Stimulated activated CD4-positive, alpha-beta T cell treated with anti-CD3 and anti-CD28 coated beads, Interleukin-4, amount 100 ng/mL, for 24 hours (primary cell): Measurements from ENCODE around the gene NUP43.
"Not testable (repeated sequence)": the region's sequence is repeated elsewhere in the genome, so short reads cannot be mapped to it uniquely, and the experiment has no call there.

Experiments used
- DNase-seq: peaks from one replicate; pipeline ENCODE4 v3.0.0-alpha.2; 2020

Gene NUP43, protein sequence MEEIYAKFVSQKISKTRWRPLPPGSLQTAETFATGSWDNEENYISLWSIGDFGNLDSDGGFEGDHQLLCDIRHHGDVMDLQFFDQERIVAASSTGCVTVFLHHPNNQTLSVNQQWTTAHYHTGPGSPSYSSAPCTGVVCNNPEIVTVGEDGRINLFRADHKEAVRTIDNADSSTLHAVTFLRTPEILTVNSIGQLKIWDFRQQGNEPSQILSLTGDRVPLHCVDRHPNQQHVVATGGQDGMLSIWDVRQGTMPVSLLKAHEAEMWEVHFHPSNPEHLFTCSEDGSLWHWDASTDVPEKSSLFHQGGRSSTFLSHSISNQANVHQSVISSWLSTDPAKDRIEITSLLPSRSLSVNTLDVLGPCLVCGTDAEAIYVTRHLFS

DNA sequence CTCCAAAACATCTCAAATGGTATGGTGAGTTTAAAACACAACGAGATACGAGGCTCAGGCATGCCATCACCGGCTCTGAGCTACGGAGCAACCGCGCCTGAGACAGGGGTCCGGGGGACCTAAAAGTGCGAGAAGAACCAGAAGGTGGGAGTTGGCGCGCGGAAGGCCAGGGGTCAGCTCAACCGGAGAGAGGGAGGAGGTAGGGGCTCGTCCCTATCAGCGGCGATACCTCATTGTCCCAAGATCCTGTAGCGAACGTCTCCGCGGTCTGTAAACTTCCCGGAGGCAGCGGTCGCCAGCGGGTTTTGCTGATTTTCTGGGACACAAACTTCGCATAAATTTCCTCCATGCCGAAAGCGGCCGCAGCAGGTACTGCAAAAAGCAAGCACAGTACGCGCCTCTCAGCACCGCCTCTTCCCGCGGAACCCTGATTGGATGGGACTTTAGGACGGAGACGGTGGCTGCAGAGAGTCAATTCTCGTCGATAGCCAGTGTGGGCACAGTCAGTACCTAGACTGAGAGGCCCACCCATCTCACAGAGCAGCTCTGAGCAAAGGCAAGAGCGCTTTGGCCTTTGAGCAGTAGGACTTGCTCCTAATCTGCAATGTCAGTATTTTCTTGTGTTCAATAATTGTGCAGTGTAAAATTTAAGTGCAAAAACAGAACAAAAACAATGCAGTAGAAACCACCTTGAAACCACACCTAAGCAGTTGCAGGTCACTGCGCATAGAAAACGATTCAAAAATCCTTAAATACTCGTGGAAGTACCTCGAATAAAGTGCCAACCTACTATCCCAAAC is at the start of gene NUP43:
Gene NUP43 (minus strand): TSS at position 383 of the 800 bp plus-strand sequence. CDS start 34 bp downstream, at position 349.
- DNase-seq, result peak; percentile 96

DNA sequence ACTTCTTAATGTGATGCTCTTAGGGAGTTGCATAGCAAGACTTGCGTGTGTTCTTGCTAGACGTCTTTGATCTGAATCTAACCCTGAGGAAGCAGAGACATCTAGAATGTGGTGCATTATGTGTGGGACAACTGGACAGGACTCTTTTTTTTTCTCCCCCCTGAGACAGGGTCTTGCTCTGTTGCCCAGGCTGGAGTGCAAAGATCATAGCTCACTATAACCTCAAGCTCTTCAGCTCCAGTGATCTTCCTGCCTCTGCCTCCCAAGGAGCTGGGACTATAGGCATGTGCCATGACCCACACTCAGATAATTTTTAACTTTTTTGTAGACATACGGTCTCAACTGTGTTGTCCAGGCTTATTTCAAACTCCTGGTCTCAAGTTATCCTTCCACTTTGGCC is 37.2 kb upstream of the NUP43 start:
- DNase-seq, result no peak

DNA sequence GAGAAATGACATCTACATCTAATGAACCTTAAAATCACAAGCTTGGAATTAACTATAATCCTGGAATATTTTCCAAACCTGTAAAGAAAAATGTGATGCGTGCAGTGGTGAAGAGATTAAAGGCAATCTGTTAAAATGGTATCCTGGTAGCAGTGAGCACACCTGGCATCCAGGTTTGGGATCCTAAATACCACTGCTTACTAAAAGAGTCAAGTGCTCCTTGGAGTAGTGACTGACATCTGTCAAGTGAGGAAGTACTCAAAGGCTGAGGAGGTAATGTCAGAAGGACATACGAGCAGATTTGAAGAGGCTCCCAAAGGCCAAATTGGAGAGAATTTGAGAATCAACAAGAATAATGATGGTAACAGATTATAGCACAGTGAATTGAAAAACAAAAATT is 36.0 kb upstream of the NUP43 start:
- no peak for DNase-seq

DNA sequence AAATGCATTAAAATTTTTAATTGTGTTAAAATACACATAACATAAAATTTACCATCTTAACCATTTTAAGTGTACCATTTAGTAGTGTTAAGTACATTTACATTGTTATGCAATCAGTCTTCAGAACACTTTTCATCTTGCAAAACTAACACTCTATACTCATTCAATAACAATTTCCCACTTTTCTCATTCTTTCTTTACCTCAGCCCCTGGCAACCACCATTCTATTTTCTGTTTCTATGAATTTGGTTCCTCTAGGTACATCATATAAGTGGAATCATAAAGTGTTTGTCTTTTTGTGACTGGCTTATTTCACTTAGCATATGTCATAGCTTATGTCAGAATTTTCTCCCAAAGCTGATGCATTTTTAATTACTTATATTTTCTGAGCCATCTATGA is 35.4 kb upstream of the NUP43 start:
- DNase-seq, result no peak

DNA sequence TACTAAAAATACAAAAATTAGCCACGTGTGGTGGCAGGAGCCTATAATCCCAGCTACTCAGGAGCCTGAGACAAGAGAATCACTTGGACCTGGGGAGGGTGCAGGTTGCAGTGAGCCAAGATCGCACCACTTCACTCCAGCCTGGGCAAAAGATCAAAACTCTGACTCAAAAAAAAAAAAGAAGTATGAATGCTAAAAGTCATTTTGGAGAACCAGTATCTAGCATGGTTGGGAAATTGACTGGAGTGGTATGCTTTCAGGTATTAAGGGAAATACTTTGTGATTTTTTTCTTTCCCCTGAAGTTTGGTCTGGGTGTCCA is 33.3 kb upstream of the NUP43 start:
- no peak for DNase-seq

DNA sequence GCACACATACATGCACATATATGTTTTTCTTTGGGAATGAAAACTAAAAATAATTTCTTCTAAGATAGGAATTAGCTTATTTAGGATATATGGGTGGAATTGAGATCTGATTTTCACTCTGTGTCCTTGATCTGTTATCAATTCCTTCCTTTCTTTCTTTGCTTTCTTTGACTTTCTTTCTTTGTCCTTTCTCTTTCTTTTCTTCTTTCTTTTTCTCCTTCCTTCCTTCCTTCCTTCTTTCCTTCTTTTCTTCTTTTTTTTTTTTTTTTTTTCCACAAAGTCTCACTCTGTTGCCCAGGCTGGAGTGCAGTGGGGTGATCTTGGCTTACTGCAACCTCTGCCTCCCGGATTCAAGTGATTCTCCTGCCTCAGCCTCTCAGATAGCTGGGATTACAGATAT is 31.3 kb upstream of the NUP43 start:
- no peak for DNase-seq

DNA sequence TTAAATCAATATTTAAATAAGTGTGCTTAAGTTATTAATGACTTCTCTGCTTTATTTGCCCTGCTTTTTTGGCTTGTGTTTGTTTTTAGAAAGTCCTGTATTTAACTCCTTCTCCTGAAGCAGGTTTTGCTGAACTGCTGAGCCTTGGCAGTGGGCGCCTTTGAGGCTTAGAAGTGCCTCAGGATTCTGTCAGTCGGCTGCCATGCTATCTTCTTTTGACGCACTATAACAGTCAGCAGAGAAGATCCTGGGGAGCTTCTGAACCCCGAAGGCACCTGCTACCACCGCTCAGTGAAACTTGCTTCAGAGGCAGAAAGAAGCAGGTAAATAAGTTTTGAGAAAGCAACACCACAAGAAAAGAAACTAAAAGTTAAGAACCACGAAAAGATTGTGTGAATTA is 25.6 kb upstream of the NUP43 start:
- no peak for DNase-seq

DNA sequence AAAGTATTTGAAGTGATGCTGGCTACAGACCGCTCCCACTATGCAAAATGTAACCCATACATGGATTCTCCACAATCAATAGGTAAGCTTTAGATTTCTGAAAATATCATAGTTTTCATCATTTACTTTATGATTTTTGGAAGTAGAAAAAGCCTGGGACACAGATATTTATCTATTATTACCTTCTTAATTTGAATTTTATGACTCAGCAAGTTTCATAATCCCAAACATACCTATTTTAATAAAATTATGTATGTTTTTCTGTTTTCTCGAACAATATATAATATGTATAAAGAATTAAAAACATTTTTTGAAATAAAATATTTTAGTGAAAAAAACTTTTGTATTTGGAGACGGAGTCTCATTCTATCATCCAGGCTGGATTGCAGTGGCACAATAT is 24.9 kb upstream of the NUP43 start:
- no peak for DNase-seq

DNA sequence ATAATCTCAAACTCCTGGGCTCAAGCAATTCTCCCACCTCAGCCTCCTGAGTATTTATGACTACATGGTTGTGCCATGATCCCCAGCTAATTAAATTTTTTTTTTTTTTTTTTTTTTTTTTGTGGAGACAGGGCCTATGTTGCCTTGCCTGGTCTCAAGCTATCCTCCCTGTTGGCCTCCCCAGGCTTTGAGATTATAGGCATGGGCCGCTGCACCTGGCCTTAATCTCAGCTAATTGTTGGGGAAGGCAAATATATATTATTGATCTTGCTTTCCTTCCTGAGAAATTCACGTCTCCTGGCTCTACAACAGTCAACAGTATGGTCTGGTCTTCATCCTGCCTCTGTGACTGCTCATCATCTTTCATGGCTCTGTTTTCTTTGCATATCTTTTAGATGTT is 23.3 kb upstream of the NUP43 start:
- DNase-seq, result no peak

DNA sequence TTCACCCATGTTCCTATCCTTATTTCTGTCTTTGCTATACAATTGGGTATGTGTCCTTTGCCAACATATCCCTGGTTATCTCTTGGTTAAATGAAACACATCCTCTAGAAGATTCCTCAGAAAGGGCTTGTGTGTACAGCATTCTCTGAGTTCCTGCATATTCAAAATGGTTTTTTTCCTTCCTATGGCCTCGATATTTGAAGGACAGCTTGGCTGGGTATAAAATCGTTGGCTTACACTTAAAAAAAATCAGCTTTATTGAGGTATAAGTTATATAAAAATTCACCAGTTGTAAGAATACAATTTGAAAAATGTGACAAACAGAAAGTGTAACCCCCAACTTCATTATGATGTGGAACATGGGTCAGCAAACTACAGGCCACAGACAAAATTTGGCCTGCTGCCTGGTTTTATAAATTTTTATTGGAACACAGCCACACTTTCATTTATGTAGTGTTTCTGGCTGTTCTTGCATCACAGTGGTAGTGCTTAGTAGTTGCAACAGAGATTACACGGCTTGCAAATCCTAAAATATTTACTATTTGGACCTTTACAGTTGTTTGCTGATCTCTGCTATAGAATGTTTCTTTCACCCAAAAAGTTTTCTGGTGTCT is 19.9 kb upstream of the NUP43 start:
- no peak for DNase-seq

DNA sequence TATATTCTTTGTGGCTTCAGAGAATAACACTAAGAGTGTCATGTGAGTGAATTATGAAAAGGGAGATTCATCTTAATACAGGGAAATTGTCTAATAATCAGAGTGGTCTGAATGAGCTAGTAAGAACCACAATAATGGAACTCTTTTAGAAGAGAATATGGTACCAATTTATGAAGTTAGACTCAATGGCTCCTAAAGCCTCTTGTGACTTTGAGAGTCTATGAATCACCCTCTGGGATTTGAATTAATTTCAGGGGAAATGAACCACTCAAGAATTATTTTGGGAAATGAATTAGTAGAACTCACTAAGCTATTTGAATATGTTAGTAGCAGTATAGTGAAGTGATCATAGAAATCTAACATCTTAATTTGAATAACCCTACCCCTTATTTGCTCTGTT is 17.5 kb upstream of the NUP43 start:
- DNase-seq, result no peak

DNA sequence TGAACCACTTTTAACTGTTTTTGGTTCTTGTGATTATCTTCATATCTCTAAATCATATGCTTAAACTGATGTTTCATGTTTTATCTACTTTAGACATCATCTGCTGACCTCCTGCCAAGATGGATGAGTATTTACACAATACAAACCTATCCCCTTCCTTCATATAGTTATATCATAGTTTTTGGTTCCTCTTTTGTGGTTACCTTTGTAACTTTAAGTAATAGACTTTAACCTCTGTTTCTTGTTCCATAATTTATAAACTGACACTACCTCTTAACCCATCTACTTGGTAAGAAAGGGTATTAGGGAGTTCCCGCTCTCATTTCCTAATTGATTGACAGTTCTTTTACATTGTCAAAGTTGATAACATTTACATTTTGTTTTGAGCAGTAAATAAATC is 15.1 kb upstream of the NUP43 start:
- DNase-seq, result no peak

DNA sequence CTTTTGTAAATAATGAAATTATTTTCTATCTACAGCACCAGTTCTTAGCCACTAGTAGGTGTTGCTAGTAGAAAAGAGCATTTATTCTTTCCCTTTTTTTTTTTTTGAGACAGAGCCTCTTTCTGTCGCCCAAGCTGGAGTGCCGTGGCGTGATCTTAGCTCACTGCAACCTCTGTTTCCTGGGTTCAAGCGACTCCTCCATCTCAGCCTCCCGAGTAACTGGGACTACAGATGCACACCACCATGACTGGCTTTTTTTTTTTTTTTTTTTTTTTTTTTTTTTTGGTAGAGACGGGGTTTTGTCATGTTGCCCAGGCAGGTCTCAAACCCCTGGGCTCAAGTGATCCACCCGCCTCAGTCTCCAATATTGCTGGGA is 9.9 kb upstream of the NUP43 start:
- no peak for DNase-seq

DNA sequence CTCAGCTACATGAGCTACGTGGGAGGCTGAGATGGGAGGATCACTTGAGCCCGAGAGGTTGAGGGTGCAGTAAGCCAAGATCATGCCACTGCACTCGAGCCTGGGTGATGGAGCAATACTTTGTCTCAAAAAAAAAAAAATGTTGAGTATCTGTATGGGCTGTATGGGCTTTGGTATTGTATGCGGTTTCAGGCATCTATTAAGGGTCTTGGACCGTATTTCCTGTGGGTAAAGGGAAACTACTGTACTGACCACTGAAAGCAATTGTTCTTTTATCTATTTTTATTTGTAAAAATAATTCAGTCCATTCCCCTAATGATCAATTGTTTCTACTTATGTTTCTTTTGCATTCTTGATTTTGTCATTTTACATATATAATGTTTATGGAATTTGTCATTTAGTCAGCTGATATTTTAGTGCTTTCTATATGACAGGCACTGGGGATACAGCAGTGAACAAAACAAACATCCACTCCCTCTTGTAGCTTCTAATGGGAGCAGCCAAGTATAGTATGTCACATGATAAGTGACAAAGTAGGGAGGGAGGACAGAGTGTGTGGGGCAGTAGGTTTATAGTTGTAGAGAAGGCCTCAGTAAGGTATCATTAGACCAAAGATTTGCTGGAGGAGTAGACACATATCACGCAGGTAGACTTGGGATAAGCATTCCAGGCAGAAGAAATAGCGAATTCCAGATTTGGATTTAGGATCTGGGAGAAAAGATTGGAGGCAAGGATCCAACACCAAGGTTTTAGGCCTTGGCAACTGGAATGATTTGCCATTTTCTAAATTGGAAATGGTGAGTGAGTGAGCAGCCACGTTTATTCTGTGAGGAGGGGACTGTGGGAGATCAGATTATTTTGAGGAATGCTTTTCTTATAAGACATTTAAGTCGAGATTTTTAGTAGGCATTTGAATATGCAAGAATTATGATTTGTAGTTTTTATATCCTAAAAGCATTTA is 9.3 kb upstream of the NUP43 start:
- no peak for DNase-seq

DNA sequence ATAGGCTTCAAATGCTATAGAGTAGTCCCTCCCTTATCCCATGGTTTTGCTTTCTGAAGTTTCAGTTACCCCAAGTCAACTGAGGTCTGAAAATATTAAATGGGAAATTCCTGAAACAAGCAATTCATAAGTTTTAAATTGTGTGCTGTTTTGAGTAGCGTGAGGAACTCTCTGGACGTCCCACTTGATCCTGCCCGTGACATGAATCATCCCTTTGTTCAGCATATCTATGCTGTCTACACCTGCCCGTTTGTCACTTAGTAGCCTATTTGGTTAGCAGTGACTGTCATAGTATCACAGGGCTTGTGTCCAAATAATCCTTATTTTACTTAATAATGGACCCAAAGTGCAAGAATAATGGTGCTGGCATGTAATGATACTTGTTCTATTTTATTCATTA is 8.2 kb upstream of the NUP43 start:
- no peak for DNase-seq

DNA sequence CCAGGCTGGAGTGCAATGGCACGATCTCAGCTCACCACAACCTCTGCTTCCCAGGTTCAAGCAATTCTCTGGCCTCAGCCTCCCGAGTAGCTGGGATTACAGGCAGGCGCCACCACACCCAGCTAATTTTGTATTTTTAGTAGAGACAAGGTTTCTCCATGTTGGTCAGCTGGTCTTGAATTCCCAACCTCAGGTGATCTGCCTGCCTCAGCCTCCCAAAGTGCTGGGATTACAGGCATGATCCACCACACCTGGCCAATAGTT is 7.0 kb upstream of the NUP43 start:
- DNase-seq, result not testable (repeated sequence)

DNA sequence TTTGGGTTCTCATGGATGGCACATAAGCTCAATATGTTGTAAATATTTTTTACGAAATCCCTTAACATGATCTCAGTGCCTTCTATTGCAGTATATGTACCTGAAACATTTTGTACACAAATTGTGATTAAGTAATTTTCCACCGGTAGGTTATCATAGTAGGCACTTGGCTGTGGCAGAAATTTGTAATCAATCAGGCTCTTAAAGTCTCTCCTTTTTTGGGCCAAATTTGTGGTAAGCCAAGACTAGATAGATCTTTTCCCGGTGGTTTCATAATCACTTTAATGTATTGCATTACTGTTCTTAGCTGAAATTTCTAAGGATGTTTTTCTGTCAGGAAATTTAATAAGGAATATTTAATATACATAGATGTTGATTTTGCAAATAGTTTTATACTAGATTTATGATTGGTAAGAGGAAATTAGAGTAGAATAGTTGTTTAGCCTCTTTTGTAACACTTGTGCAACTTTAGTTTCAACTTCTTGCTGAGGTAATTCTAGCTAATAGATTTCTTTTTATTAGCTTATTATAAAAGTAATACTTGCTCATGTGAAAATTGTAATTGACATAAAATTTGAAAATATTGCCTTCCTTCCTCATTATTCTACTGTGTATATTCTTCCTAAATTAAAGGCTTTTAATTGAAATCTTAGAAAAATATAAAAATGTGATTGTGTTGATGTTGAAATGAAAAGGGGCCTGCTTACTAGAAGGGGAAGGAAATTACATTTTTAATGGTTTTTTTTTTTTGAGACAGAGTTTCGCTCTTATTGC is 6.5 kb upstream of the NUP43 start:
- DNase-seq, result no peak

DNA sequence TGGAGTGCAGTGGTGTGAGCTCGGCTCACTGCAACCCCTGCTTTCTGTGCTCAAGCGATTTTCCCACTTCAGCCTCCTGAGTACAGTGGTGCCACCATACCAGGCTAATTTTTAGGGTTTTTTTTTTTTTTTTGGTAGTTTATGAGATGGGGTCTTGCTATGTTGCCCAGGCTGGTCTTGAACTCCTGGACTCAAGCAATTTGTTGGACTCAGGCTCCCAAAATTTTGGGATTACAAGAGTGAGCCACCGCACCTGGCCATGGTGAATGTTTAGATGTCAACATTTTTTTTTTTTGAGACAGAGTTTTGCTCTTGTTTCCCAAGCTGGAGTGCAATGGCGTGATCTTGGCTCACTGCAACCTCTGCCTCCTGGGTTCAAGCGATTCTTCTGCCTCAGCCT is 5.6 kb upstream of the NUP43 start:
- DNase-seq, result not testable (repeated sequence)

DNA sequence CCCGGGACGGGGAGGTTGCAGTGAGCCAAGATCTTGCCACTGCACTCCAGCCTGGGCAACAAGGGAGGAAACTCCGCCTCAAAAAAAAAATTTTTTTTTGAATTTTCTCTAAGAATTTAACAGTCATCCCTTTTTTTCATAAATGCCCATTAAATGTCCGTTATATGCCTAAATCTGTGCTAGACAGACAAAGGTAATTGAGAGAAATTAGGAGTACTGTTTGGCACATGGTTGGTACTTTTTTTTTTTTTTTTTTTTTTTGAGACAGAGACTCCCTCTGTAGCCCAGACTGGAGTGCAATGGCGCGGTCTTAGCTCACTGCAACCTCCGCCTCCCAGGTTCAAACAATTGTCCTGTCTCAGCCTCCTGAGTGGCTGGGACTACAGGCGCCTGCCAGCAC is 4.9 kb upstream of the NUP43 start:
- no peak for DNase-seq

DNA sequence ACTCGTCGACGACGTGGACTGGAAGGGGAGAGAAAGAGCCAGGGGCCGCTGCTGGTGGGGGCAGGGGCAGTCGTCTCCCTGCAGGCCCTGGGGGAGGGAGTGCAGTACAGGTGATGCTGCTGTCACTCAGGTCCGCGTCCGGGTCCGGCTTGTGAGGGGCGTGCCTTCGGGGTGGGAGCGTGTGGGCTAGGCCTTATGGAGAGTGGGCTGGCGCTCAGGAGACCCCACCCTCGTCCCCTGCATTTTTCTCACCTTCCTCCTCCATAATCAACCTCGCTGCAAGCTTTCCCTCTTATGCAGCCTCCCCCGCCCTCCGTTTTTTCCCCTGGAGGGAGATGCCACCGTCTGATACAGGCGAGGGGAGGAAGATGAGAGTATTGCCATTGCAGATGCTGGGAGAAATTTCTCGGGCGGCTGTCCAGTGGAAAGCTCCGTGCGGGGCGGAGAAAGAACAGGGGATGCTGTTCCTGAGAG is 3.8 kb upstream of the NUP43 start:
- DNase-seq, result peak; percentile 61

DNA sequence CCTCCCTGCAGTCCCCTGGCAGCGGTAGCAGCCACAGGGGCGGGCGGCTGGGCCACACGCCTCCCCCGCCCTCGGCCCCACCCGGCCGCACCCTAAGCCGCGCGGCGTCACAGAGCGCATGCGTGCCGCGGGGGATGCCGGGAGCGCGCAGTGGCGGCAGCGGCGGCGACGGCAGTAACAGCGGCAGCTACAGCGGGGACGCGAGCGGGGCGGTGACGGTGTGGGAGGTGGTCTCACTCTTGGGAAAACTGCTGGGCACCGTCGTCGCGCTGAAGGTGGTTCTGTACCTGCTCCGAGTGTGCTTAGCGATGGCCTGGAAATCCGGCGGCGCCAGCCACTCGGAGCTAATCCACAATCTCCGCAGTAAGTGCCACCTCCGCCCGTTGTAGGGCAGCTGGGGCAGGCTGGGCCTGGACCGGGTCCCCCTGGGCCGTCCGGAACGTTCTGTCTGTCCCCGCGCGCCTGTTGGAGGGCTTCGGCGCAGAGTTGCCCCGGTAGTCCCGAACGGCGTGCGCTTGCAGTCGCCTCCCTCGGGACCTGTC is 3.3 kb upstream of the NUP43 start, which contains the start of gene PCMT1:
Gene PCMT1 (plus strand): TSS at position 148 of the 542 bp plus-strand sequence. CDS start 161 bp downstream, at position 309.
- DNase-seq, result peak; percentile 89

DNA sequence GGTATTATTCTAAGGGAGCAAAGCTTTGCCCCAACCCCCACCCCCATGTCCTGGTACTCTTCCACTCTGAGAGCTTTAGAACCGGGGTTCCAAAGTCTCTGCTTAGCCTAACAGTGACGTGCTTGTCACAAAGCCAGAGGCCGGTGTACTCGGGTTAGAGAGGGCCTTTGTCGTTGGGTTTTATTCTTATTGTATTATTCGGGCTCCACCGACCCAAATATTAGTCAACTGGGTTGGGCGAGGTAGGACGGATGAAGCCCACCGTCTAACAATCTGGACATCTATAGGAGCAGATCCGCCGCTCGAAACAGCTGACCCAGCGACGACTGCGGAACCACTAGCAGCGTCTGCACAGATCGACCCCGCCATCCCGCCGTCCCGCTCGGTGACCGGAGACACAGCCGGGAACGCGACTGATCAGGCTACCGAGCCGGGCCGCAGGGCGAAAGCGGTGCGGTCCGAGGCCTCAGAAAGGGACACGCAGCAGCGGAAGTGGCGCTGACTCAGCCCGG is 2.8 kb upstream of the NUP43 start:
- not testable (repeated sequence) for DNase-seq
